Measurements from ENCODE around the gene QRICH2. TPM values are rescaled to one million over a fixed set of nuclear protein-coding genes. Genes with fewer than 3 reads are reported as not detected.

The QRICH2 gene
- total and polyA plus RNA-seq, 9 of the 15 experiments (the other 6 are each of a cell fraction or from before 2014, with no cell fraction given), result 0.03 to 1.6 (median 0.81) TPM

GRCh38 chr17:76354747-76355310, 46.8 kb upstream of the QRICH2 start (continued):
- no peak for TF ChIP-seq ZBTB26 (CRISPR knock-in tag; IDR thresholded peaks at IDR 0.05)
- TF ChIP-seq MGA (IDR thresholded peaks at IDR 0.05), result no peak
- TF ChIP-seq GABPB2 (CRISPR knock-in tag; conservative IDR thresholded peaks at IDR 0.05), result no peak
- TF ChIP-seq FOXO4 (CRISPR knock-in tag; IDR thresholded peaks at IDR 0.05), result no peak
- TF ChIP-seq ZNF561 (CRISPR knock-in tag; conservative IDR thresholded peaks at IDR 0.05), result no peak
- no peak; the same call in 1 of the 2 replicates for TF ChIP-seq HDGF (IDR thresholded peaks at IDR 0.05)
- TF ChIP-seq FOXP4 (CRISPR knock-in tag; IDR thresholded peaks at IDR 0.05; ENCODE audit: borderline replicate concordance), result no peak
- TF ChIP-seq TOE1 (IDR thresholded peaks at IDR 0.05; ENCODE audit: borderline replicate concordance), result no peak
- no peak for TF ChIP-seq TOE1 (CRISPR knock-in tag; IDR thresholded peaks at IDR 0.05; ENCODE audit: borderline replicate concordance, low read depth)
- peak; percentile 93 for TF ChIP-seq TEAD4 (IDR thresholded peaks at IDR 0.05; ENCODE audit: low read length)
- TF ChIP-seq TEAD4 (CRISPR knock-in tag; IDR thresholded peaks at IDR 0.05; ENCODE audit: borderline replicate concordance), result no peak
- TF ChIP-seq SREBF1 (IDR thresholded peaks at IDR 0.05; ENCODE audit: borderline replicate concordance, low read depth, low read length), result no peak

Data from K562 (cell line).